Mammary epithelial cell (primary cell): ENCODE results near the gene IGSF21.

Experiments used
- EZH2 ChIP-seq: IDR thresholded peaks from 2 replicates; pipeline ENCODE4 v1.6.1; 2012; ENCODE audit warnings: low read length, inconsistent platforms, borderline replicate concordance
- TF ChIP-seq, protein P1 (sequence below), 2 donors: IDR thresholded peaks in 1 of 2; conservative IDR thresholded peaks in 1 of 2; 2 replicates each; pipeline ENCODE4 v1.5.1; 2011 to 2012; ENCODE audit warnings: inconsistent platforms in 2 of 2, low read length in 2 of 2, mild to moderate bottlenecking in 2 of 2, control low read depth in 1 of 2, low read depth in 1 of 2; ENCODE audit not compliant: insufficient read depth in 1 of 2; ENCODE audit errors: extremely low read depth in 1 of 2

DNA sequence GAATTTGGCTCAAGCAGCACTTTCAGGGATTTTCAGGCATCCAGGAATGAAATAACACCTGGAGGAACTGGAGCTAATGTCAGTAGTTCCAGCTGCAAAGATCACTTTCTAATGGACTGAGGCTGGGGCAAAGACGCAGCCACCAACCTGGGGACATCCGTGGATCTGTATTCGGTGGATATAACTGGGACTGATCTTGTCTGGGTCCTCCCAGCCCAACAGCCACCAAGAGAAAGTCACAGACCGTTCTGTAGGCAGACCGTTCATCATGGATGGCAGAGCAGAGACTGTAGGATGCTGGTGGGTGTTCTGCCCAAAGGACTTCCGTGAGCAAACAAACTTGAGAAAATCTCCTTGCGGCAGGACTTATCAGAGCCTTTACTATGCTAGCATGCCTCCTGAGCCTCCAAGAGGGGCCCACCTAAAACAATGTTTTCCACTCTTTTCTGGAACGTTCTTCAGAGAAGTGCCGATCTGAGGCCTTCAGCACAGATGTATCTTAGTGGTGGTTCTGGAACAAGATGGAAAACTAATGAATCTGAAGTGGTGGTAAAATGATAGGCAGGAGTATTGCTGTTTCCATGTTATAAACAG lies 287.1 kb downstream of the IGSF21 start:
- no peak for TF ChIP-seq EZH2
- TF ChIP-seq, protein P1, sequence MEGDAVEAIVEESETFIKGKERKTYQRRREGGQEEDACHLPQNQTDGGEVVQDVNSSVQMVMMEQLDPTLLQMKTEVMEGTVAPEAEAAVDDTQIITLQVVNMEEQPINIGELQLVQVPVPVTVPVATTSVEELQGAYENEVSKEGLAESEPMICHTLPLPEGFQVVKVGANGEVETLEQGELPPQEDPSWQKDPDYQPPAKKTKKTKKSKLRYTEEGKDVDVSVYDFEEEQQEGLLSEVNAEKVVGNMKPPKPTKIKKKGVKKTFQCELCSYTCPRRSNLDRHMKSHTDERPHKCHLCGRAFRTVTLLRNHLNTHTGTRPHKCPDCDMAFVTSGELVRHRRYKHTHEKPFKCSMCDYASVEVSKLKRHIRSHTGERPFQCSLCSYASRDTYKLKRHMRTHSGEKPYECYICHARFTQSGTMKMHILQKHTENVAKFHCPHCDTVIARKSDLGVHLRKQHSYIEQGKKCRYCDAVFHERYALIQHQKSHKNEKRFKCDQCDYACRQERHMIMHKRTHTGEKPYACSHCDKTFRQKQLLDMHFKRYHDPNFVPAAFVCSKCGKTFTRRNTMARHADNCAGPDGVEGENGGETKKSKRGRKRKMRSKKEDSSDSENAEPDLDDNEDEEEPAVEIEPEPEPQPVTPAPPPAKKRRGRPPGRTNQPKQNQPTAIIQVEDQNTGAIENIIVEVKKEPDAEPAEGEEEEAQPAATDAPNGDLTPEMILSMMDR (conservative IDR thresholded peaks at IDR 0.05 in 1 of 2, IDR thresholded peaks at IDR 0.05 in 1 of 2; ENCODE audit: extremely low read depth in 1 of 2, insufficient read depth in 1 of 2, low read depth in 1 of 2, low read length in 2 of 2), result no peak
